A673 (cell line): ENCODE results near the gene PLA2G10.
"Not testable (repeated sequence)": the region's sequence is repeated elsewhere in the genome, so short reads cannot be mapped to it uniquely, and the experiment has no call there.

Experiments used
- EZH2 ChIP-seq: fragments of 200-600 bp; sonication (generic); IDR thresholded peaks from 2 replicates; pipeline ENCODE4 v1.6.1; 2017; ENCODE audit warnings: borderline replicate concordance, low read depth, mild to moderate bottlenecking, mixed read lengths, antibody characterized with exemption, low read length; ENCODE audit not compliant: poor library complexity, severe bottlenecking
- TF ChIP-seq, protein P1 (sequence below): fragments of 300-800, 200-600 bp; sonication (generic); conservative IDR thresholded peaks from 2 replicates; pipeline ENCODE4 v1.5.1; 2017; ENCODE audit warnings: low read depth, mild to moderate bottlenecking, antibody characterized with exemption, low read length, moderate library complexity, mixed read lengths

DNA sequence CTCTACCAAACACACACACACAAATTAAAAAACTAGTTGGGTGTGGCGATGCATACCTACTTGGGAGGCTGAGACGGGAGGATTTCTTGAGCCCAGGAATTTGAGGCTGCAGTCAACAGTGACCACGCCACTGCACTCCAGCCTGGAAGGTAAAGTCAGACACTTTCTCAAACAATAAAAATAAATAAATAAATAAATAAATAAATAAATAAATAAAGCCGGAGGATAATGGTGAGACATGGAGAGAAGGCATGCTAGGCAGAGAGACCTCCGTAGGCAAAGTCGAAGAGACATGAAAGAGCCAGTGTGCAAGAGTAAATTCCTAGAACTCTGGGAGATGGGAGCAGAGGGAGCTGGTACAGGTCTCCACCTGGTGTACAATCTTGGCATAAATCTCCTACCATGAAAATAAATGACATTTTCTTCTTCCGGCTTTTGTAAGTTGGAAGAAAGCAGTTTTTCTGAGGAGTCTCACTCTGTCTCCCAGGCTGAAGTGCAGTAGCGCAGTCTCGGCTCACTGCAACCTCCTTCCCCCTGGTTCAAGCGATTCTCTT is 46.8 kb upstream of the PLA2G10 start:
- TF ChIP-seq, protein P1, sequence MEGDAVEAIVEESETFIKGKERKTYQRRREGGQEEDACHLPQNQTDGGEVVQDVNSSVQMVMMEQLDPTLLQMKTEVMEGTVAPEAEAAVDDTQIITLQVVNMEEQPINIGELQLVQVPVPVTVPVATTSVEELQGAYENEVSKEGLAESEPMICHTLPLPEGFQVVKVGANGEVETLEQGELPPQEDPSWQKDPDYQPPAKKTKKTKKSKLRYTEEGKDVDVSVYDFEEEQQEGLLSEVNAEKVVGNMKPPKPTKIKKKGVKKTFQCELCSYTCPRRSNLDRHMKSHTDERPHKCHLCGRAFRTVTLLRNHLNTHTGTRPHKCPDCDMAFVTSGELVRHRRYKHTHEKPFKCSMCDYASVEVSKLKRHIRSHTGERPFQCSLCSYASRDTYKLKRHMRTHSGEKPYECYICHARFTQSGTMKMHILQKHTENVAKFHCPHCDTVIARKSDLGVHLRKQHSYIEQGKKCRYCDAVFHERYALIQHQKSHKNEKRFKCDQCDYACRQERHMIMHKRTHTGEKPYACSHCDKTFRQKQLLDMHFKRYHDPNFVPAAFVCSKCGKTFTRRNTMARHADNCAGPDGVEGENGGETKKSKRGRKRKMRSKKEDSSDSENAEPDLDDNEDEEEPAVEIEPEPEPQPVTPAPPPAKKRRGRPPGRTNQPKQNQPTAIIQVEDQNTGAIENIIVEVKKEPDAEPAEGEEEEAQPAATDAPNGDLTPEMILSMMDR = not testable (repeated sequence)
- TF ChIP-seq EZH2 = not testable (repeated sequence)
